Trophoblast cell (in vitro differentiated cells and primary cell): Measurements from ENCODE around the gene CLTB.

Experiments used
- DNase-seq, 2 donors: peaks; one replicate each; pipeline ENCODE4 v3.0.0-alpha.2; 2016
- H2AFZ ChIP-seq: 2 replicates; pipeline ENCODE4 v1.6.1; 2013; ENCODE audit warnings: low read length, moderate library complexity, mild to moderate bottlenecking; ENCODE audit not compliant: insufficient read depth, poor library complexity
- H2AK5ac ChIP-seq: 2 replicates; pipeline ENCODE4 v1.6.1; 2013; ENCODE audit warnings: mild to moderate bottlenecking, low read length
- H2BK120ac ChIP-seq: 2 replicates; pipeline ENCODE4 v1.6.1; 2013; ENCODE audit warnings: low read length, mild to moderate bottlenecking, moderate library complexity; ENCODE audit not compliant: insufficient read depth, poor library complexity
- H2BK12ac ChIP-seq: 2 replicates; pipeline ENCODE4 v1.6.1; 2013; ENCODE audit warnings: mild to moderate bottlenecking, low read length, moderate library complexity
- H2BK5ac ChIP-seq: 2 replicates; pipeline ENCODE4 v1.6.1; 2013; ENCODE audit warnings: low read length, low read depth, moderate library complexity, mild to moderate bottlenecking; ENCODE audit not compliant: poor library complexity
- H3K14ac ChIP-seq: 2 replicates; pipeline ENCODE4 v1.6.1; 2013; ENCODE audit warnings: mild to moderate bottlenecking, low read length
- H3K18ac ChIP-seq: 2 replicates; pipeline ENCODE4 v1.6.1; 2013; ENCODE audit warnings: mild to moderate bottlenecking, low read length
- H3K23ac ChIP-seq: 2 replicates; pipeline ENCODE4 v1.6.1; 2013; ENCODE audit warnings: low read length
- H3K27ac ChIP-seq: 2 replicates; pipeline ENCODE4 v1.5.1; 2013; ENCODE audit warnings: low read depth, mild to moderate bottlenecking, inconsistent platforms, low read length, moderate library complexity
- H3K27me3 ChIP-seq: 2 replicates; pipeline ENCODE4 v1.6.1; 2013; ENCODE audit warnings: inconsistent platforms, mild to moderate bottlenecking, low read length, moderate library complexity; ENCODE audit not compliant: insufficient read depth
- H3K36me3 ChIP-seq, 2 experiments: 1 replicate in 1 of 2; 2 replicates in 1 of 2; pipeline ENCODE4 v1.6.1; 2013; ENCODE audit warnings: low read length in 2 of 2, mild to moderate bottlenecking in 2 of 2, moderate library complexity in 1 of 2; ENCODE audit not compliant: insufficient read depth in 2 of 2, control insufficient read depth in 1 of 2
- H3K4ac ChIP-seq: 2 replicates; pipeline ENCODE4 v1.6.1; 2013; ENCODE audit warnings: low read depth, mild to moderate bottlenecking, low read length, moderate library complexity
- H3K4me1 ChIP-seq, 2 experiments: 1 replicate in 1 of 2; 2 replicates in 1 of 2; pipeline ENCODE4 v1.6.1; 2013; ENCODE audit warnings: low read length in 2 of 2, mild to moderate bottlenecking in 2 of 2, moderate library complexity in 1 of 2; ENCODE audit not compliant: insufficient read depth in 2 of 2, control insufficient read depth in 1 of 2
- H3K4me2 ChIP-seq: 2 replicates; pipeline ENCODE4 v1.6.1; 2013; ENCODE audit warnings: inconsistent platforms, mild to moderate bottlenecking, low read length, moderate library complexity
- H3K4me3 ChIP-seq: 2 replicates; pipeline ENCODE4 v1.5.1; 2013; ENCODE audit warnings: mild to moderate bottlenecking, low read depth, low read length, inconsistent platforms
- H3K79me1 ChIP-seq: one replicate; pipeline ENCODE4 v1.6.1; 2013; ENCODE audit warnings: low read length
- H3K79me2 ChIP-seq: 2 replicates; pipeline ENCODE4 v1.6.1; 2013; ENCODE audit warnings: low read length, mild to moderate bottlenecking; ENCODE audit not compliant: control insufficient read depth, insufficient read depth, poor library complexity
- H3K9ac ChIP-seq: 2 replicates; pipeline ENCODE4 v1.6.1; 2013; ENCODE audit warnings: mild to moderate bottlenecking, low read length
- H3K9me3 ChIP-seq: 2 replicates; pipeline ENCODE4 v1.6.1; 2013; ENCODE audit warnings: low read depth, mild to moderate bottlenecking, control low read depth, inconsistent platforms, low read length; ENCODE audit not compliant: insufficient read depth
- H4K12ac ChIP-seq: 2 replicates; pipeline ENCODE4 v1.6.1; 2013; ENCODE audit warnings: low read depth, mild to moderate bottlenecking, low read length, moderate library complexity
- H4K8ac ChIP-seq: 2 replicates; pipeline ENCODE4 v1.6.1; 2013; ENCODE audit warnings: low read depth, mild to moderate bottlenecking, low read length, moderate library complexity
- H4K91ac ChIP-seq: one replicate; pipeline ENCODE4 v1.6.1; 2013; ENCODE audit warnings: low read depth, mild to moderate bottlenecking, low read length, moderate library complexity
- WGBS: extraction: QIAGEN DNeasy Blood & Tissue Kit; methylation state at CpG from one replicate; pipeline ENCODE4 v1.1.7; 2013; ENCODE audit warnings: missing lambda C conversion rate; ENCODE audit not compliant: insufficient read length, insufficient coverage; ENCODE audit errors: extremely low coverage; 5-methylcytosine and 5-hydroxymethylcytosine counted together

Gene CLTB

DNA sequence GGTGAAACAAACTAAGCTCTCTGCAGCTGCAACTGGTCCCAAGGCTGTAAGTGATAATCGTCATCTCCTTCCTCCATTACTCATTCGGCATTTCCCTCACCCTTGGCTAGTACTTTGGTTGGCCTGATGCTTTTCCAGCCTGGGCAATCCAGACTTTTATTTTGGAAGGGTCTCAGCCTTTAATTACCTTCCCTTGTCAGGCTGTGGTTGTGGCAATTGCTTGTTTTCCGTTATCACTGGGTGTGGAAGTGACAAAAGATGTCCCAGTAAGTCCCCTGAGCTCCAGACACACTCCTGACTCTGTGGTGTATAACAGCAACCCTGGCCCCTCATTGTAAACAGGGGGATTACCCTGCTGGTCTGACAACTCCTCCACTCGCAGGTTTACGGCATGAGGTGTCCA, 25.6 kb upstream of the CLTB start:
- Histone ChIP-seq H3K27me3 (no peaks in the 10 kb centered on the region), H3K9ac (no peak overlapping the region), H3K14ac (no peak overlapping the region), H3K27ac (no peak overlapping the region), H3K4me2 (no peak overlapping the region), H3K4me3 (no peak overlapping the region), H3K79me2 (no peaks in the 10 kb centered on the region), H2AK5ac (no peak overlapping the region), H2BK12ac (no peak overlapping the region), H4K12ac (no peak overlapping the region), H4K91ac (no peak overlapping the region), H3K9me3 (no peaks in the 10 kb centered on the region), H3K4me1 (no peaks in the 10 kb centered on the region), H3K23ac (no peak overlapping the region), H2AFZ (no peak overlapping the region), H2BK120ac (no peak overlapping the region), H4K8ac (no peak overlapping the region), H2BK5ac (no peak overlapping the region), H3K4ac (no peak overlapping the region), H3K36me3 (no peaks in the 10 kb centered on the region), H3K79me1 (no peaks in the 10 kb centered on the region), H3K18ac (no peak overlapping the region)
- WGBS: no CpG with 5 or more reads among the region's 5 CpGs
- DNase-seq: no peak

DNA sequence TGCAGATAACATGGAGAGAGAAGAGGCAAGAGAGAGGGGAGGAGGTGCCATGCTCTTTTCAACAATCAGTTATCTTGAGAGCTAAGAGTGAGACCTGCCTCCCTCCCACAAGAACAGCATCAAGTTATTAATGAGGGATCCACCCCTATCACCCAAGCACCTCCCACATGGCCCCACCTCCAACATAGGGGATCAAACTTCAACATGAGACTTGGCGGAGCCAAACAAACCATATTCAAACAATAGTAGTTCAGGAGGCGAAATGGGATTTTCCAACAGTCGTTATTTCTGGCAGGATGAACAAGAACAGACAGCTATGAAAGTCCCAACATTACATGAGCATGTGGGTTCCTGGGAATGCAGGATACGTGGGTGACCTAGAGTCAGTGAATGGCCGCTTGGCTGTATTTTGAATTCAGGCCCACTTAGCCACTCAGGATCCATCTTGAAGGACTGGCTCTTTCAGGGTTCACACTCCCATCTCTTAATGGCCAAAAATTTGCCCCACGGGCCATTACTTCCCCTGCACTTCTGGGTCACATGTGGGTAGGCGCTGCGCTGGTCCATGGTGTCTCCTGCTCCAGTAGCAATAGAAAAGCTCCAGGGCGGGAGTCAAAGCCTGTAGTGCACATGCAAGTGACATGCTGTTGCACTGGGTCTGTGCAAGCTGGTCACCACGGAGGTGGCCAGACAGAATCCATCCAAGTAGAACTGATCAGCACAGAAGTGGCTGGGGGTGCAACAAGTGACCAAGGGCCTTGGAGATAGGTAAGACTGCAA, 24.8 kb upstream of the CLTB start:
- Histone ChIP-seq H2AFZ (no peak overlapping the region), H3K23ac (no peak overlapping the region), H4K8ac (no peak overlapping the region), H3K79me2 (no peaks in the 10 kb centered on the region), H3K27me3 (no peaks in the 10 kb centered on the region), H3K9me3 (no peaks in the 10 kb centered on the region), H4K12ac (no peak overlapping the region), H3K4ac (no peak overlapping the region), H3K27ac (no peak overlapping the region), H3K4me1 (no peaks in the 10 kb centered on the region), H3K4me2 (no peak overlapping the region), H3K4me3 (no peak overlapping the region), H2BK5ac (no peak overlapping the region), H3K9ac (no peak overlapping the region), H3K79me1 (no peaks in the 10 kb centered on the region), H2BK12ac (no peak overlapping the region), H2AK5ac (no peak overlapping the region), H4K91ac (no peak overlapping the region), H3K18ac (no peak overlapping the region), H3K14ac (no peak overlapping the region), H3K36me3 (no peaks in the 10 kb centered on the region), H2BK120ac (no peak overlapping the region)
- no peak for DNase-seq
- no CpG with 5 or more reads among the region's 10 CpGs for WGBS

GRCh38 chr5:176438959-176439757, 22.8 kb upstream of the CLTB start:
- Histone ChIP-seq H3K9ac (no peak overlapping the region), H3K79me2 (no peaks in the 10 kb centered on the region), H3K9me3 (no peaks in the 10 kb centered on the region), H2BK12ac (no peak overlapping the region), H2BK120ac (no peak overlapping the region), H3K27ac (no peak overlapping the region), H3K4me1 (no peaks in the 10 kb centered on the region), H3K14ac (no peak overlapping the region), H2AFZ (no peak overlapping the region), H2AK5ac (no peak overlapping the region), H3K27me3 (no peaks in the 10 kb centered on the region), H3K36me3 (no peaks in the 10 kb centered on the region), H4K12ac (no peak overlapping the region), H3K4me2 (no peak overlapping the region), H3K4me3 (no peak overlapping the region), H3K79me1 (no peaks in the 10 kb centered on the region), H4K91ac (no peak overlapping the region), H3K18ac (no peak overlapping the region), H3K23ac (no peak overlapping the region), H4K8ac (no peak overlapping the region), H2BK5ac (no peak overlapping the region), H3K4ac (no peak overlapping the region)
- DNase-seq: no peak
- no CpG with 5 or more reads among the region's 12 CpGs for WGBS

DNA sequence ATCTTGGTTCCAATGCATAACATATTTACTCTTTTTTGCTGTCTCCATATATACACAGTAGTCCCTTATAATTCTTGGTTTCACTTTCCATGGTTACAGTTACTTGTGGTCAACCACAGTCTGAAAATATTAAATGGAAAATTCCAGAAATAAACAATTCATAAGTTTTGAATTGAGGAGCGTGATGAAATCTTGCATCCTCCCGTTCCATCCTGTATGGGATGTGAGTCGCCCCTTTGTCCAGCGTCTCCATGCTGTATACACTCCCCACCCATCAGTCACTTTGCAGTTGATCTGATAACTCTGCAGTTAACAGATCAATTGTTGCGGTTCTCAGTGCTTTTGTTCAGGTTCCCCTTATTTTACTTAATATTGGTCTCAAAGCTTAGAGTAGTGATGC, 20.3 kb upstream of the CLTB start:
- WGBS: no CpG with 5 or more reads among the region's 5 CpGs
- Histone ChIP-seq H3K18ac (no peak overlapping the region), H3K4ac (no peak overlapping the region), H2BK5ac (no peak overlapping the region), H3K27ac (no peak overlapping the region), H3K79me2 (no peaks in the 10 kb centered on the region), H3K23ac (no peak overlapping the region), H3K9ac (no peak overlapping the region), H4K8ac (no peak overlapping the region), H4K91ac (no peak overlapping the region), H3K4me2 (no peak overlapping the region), H4K12ac (no peak overlapping the region), H2AK5ac (no peak overlapping the region), H3K4me3 (no peak overlapping the region), H3K9me3 (peaks cover 2% of the 10 kb centered on the region), H3K27me3 (no peaks in the 10 kb centered on the region), H2BK120ac (no peak overlapping the region), H2AFZ (no peak overlapping the region), H2BK12ac (no peak overlapping the region), H3K36me3 (no peaks in the 10 kb centered on the region), H3K4me1 (no peaks in the 10 kb centered on the region), H3K79me1 (no peaks in the 10 kb centered on the region), H3K14ac (no peak overlapping the region)
- DNase-seq: no peak
